ENCODE results near the gene CSTPP1.

CSTPP1 gene

GRCh38 chr11:46963844-46964243 is 27.3 kb downstream of the CSTPP1 start:
- Histone ChIP-seq H3K27me3 (ENCODE audit: insufficient read depth, low read length, poor library complexity) (no peaks in the 10 kb centered on the region), H3K4me3 (ENCODE audit: low read depth in 1 of 2, low read length in 2 of 2) (no peak overlapping the region), H3K4me2 (ENCODE audit: insufficient read depth, low read length) (no peak overlapping the region), H3K27ac (ENCODE audit: low read length) (no peak overlapping the region), H3K9ac (ENCODE audit: low read depth, low read length) (no peak overlapping the region), H3K9me3 (ENCODE audit: insufficient read depth, low read length, severe bottlenecking) (peaks cover 5% of the 10 kb centered on the region), H3K79me2 (ENCODE audit: insufficient read depth, low read length) (0 out of 2 replicates have a peak, but pooled peaks cover 2% of the 10 kb centered on the region), H4K20me1 (ENCODE audit: insufficient read depth, low read length) (no peaks in the 10 kb centered on the region; the same call in 1 of the 2 replicates), H2AFZ (ENCODE audit: low read depth, low read length) (no peak overlapping the region), H3K36me3 (ENCODE audit: insufficient read depth, low read length) (peaks cover 8% of the 10 kb centered on the region), H3K4me1 (ENCODE audit: insufficient read depth, low read length) (no peaks in the 10 kb centered on the region)
- DNase-seq (no peak), ATAC-seq (ENCODE audit: insufficient read depth, low read depth) (no peak)
- TF ChIP-seq EZH2 (IDR thresholded peaks at IDR 0.05; ENCODE audit: borderline replicate concordance, low read depth, low read length, severe bottlenecking) = no peak
- TF ChIP-seq, protein P1, sequence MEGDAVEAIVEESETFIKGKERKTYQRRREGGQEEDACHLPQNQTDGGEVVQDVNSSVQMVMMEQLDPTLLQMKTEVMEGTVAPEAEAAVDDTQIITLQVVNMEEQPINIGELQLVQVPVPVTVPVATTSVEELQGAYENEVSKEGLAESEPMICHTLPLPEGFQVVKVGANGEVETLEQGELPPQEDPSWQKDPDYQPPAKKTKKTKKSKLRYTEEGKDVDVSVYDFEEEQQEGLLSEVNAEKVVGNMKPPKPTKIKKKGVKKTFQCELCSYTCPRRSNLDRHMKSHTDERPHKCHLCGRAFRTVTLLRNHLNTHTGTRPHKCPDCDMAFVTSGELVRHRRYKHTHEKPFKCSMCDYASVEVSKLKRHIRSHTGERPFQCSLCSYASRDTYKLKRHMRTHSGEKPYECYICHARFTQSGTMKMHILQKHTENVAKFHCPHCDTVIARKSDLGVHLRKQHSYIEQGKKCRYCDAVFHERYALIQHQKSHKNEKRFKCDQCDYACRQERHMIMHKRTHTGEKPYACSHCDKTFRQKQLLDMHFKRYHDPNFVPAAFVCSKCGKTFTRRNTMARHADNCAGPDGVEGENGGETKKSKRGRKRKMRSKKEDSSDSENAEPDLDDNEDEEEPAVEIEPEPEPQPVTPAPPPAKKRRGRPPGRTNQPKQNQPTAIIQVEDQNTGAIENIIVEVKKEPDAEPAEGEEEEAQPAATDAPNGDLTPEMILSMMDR (IDR thresholded peaks at IDR 0.05; ENCODE audit: borderline replicate concordance, extremely low read depth, low read length, poor library complexity, severe bottlenecking) = no peak

- no peak overlapping the region for H3K4me2 ChIP-seq (ENCODE audit: insufficient read depth, low read length)
- TF ChIP-seq, protein P1 (IDR thresholded peaks at IDR 0.05; ENCODE audit: borderline replicate concordance, extremely low read depth, low read length, poor library complexity, severe bottlenecking) = no peak
- no peak for TF ChIP-seq EZH2 (IDR thresholded peaks at IDR 0.05; ENCODE audit: borderline replicate concordance, low read depth, low read length, severe bottlenecking)
Observed at GRCh38 chr11:46966773-46967172, 30.2 kb downstream of the CSTPP1 start.

DNA sequence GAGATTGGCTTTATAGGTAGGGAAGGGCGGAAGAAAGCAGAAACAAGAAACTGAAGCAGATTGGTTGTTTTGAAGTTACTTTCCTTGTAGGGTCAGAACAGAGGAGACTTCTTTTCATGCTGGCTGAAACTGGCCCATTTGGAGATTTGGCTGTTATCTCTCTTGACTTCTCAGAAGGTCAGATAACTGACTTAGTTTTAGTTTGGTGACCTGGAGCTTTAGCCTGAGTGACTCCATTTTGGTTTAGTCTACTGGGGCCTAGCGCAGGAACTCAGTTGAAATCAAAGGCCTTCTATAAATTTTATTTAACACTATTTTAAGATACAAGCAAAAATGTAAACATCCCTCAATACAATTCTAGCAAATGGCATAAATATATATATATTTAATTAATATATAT is 31.4 kb downstream of the CSTPP1 start:
- no peaks in the 10 kb centered on the region for H3K27me3 ChIP-seq (ENCODE audit: insufficient read depth, low read length, poor library complexity)
- no peak overlapping the region for H3K4me3 ChIP-seq (ENCODE audit: low read depth in 1 of 2, low read length in 2 of 2)
- TF ChIP-seq, protein P1 (IDR thresholded peaks at IDR 0.05; ENCODE audit: borderline replicate concordance, extremely low read depth, low read length, poor library complexity, severe bottlenecking) = no peak
- no peak for TF ChIP-seq EZH2 (IDR thresholded peaks at IDR 0.05; ENCODE audit: borderline replicate concordance, low read depth, low read length, severe bottlenecking)
- H3K9ac ChIP-seq (ENCODE audit: low read depth, low read length) = no peak overlapping the region
- DNase-seq (no peak), ATAC-seq (ENCODE audit: insufficient read depth, low read depth) (no peak)
- H3K36me3 ChIP-seq (ENCODE audit: insufficient read depth, low read length) = no peaks in the 10 kb centered on the region
- H4K20me1 ChIP-seq (ENCODE audit: insufficient read depth, low read length) = no peaks in the 10 kb centered on the region; the same call in 1 of the 2 replicates
- no peak overlapping the region for H3K4me2 ChIP-seq (ENCODE audit: insufficient read depth, low read length)
- no peak overlapping the region for H3K27ac ChIP-seq (ENCODE audit: low read length)
- H3K9me3 ChIP-seq (ENCODE audit: insufficient read depth, low read length, severe bottlenecking) = no peaks in the 10 kb centered on the region
- no peaks in the 10 kb centered on the region for H3K79me2 ChIP-seq (ENCODE audit: insufficient read depth, low read length)
- no peak overlapping the region for H2AFZ ChIP-seq (ENCODE audit: low read depth, low read length)
- H3K4me1 ChIP-seq (ENCODE audit: insufficient read depth, low read length) = no peaks in the 10 kb centered on the region

More at GRCh38 chr11:46966773-46967172, 30.2 kb downstream of the CSTPP1 start:
- Histone ChIP-seq H3K9ac (ENCODE audit: low read depth, low read length) (no peak overlapping the region), H3K27ac (ENCODE audit: low read length) (no peak overlapping the region), H3K9me3 (ENCODE audit: insufficient read depth, low read length, severe bottlenecking) (no peaks in the 10 kb centered on the region), H4K20me1 (ENCODE audit: insufficient read depth, low read length) (no peaks in the 10 kb centered on the region; the same call in 1 of the 2 replicates), H3K27me3 (ENCODE audit: insufficient read depth, low read length, poor library complexity) (no peaks in the 10 kb centered on the region), H2AFZ (ENCODE audit: low read depth, low read length) (no peak overlapping the region), H3K79me2 (ENCODE audit: insufficient read depth, low read length) (no peaks in the 10 kb centered on the region), H3K36me3 (ENCODE audit: insufficient read depth, low read length) (no peaks in the 10 kb centered on the region), H3K4me3 (ENCODE audit: low read depth in 1 of 2, low read length in 2 of 2) (no peak overlapping the region), H3K4me1 (ENCODE audit: insufficient read depth, low read length) (no peaks in the 10 kb centered on the region)
- ATAC-seq (ENCODE audit: insufficient read depth, low read depth) (no peak), DNase-seq (no peak)

Measured in DND-41 (cell line).